Common myeloid progenitor, CD34-positive (primary cell): ENCODE results near the gene CNN1.

Source experiments
- CTCF ChIA-PET: fragments of 350-600 bp; sonication (Branson Sonifier 250); formaldehyde crosslinking; loops from one replicate; lab custom pipeline; 2021; ENCODE audit warnings: antibody characterized with exemption; lab: Charles Lee
- POLR2A ChIA-PET: fragments of 350-600 bp; sonication (Branson Sonifier 250); formaldehyde crosslinking; loops from one replicate; lab custom pipeline; 2021; ENCODE audit warnings: antibody characterized with exemption; lab: Charles Lee
- DNase-seq, 3 donors: peaks; one replicate each; pipeline versions ENCODE4 v3.0.0 to v3.0.0-alpha.2; 2013
- H3K27ac ChIP-seq, 2 experiments: 1 replicate in 1 of 2; 2 replicates in 1 of 2; pipeline ENCODE4 v1.7.0; 2013; ENCODE audit warnings: inconsistent platforms in 2 of 2, low read length in 2 of 2, mild to moderate bottlenecking in 2 of 2, low read depth in 1 of 2, moderate library complexity in 1 of 2; ENCODE audit not compliant: severe bottlenecking in 2 of 2, insufficient read depth in 1 of 2, poor library complexity in 1 of 2
- H3K27me3 ChIP-seq, 5 experiments: replicated peaks in 2 of 5; 1 replicate in 3 of 5; 2 replicates in 2 of 5; pipeline versions ENCODE4 v1.6.1 to v1.7.0; 2013; ENCODE audit warnings: low read length in 4 of 5, mild to moderate bottlenecking in 2 of 5, moderate library complexity in 2 of 5, inconsistent platforms in 1 of 5; ENCODE audit not compliant: insufficient read depth in 5 of 5, control insufficient read depth in 4 of 5
- H3K36me3 ChIP-seq, 4 experiments: 1 replicate in 2 of 4; 2 replicates in 2 of 4; pipeline versions ENCODE4 v1.6.1 to v1.7.0; 2013; ENCODE audit warnings: low read length in 3 of 4, control low read depth in 1 of 4, mild to moderate bottlenecking in 1 of 4; ENCODE audit not compliant: control insufficient read depth in 4 of 4, insufficient read depth in 4 of 4
- H3K4me1 ChIP-seq, 4 experiments: 1 replicate in 3 of 4; 2 replicates in 1 of 4; pipeline versions ENCODE4 v1.6.1 to v1.7.1; 2013; ENCODE audit warnings: low read length in 3 of 4, mild to moderate bottlenecking in 3 of 4, control low read depth in 1 of 4, inconsistent platforms in 1 of 4, moderate library complexity in 1 of 4; ENCODE audit not compliant: control insufficient read depth in 4 of 4, insufficient read depth in 4 of 4; ENCODE audit errors: control extremely low read depth in 1 of 4
- H3K4me3 ChIP-seq, 7 experiments: 1 replicate in 4 of 7; 2 replicates in 3 of 7; pipeline versions ENCODE4 v1.5.1 to v1.7.0; 2013; ENCODE audit warnings: mild to moderate bottlenecking in 7 of 7, low read length in 6 of 7, moderate library complexity in 6 of 7, inconsistent platforms in 2 of 7, low read depth in 2 of 7, control low read depth in 1 of 7; ENCODE audit not compliant: insufficient read depth in 4 of 7, control insufficient read depth in 1 of 7; ENCODE audit errors: extremely low read depth in 1 of 7
- H3K9me3 ChIP-seq, 5 experiments: 1 replicate in 4 of 5; 2 replicates in 1 of 5; pipeline versions ENCODE4 v1.6.1 to v1.7.1; 2013; ENCODE audit warnings: low read length in 4 of 5, mild to moderate bottlenecking in 2 of 5, inconsistent platforms in 1 of 5, low read depth in 1 of 5, moderate library complexity in 1 of 5; ENCODE audit not compliant: control insufficient read depth in 4 of 5, insufficient read depth in 2 of 5; ENCODE audit errors: control extremely low read depth in 1 of 5
- WGBS: methylation state at CpG from one replicate; pipeline ENCODE4 v1.1.5; 2013; ENCODE audit not compliant: insufficient coverage; 5-methylcytosine and 5-hydroxymethylcytosine counted together

Gene CNN1

DNA sequence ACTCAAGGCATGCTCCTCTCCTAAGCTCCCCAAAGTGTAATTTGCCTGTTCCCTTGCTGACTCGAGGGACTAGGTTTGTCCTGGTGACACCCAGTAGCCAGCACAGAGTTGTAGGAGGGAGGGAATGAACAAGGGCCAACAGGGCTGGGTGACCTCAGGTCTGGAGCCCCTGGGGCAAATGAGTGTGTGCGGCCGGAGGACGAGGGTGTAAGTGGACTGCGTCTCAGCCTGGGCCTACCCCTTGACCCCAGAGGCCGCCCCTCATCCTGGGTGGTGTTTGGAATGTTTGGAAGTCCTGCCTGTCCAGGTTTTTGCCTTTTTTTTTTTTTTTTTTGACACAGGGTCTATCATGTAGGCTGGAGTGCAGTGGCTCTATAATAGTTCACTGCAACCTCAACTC is 31.7 kb upstream of the CNN1 start:
- POLR2A ChIA-PET = interaction anchor here (0.6 kb wide), 1 partner anchor 1589 kb away, joined by 3 read pairs; no protein-coding TSS in a partner anchor

DNA sequence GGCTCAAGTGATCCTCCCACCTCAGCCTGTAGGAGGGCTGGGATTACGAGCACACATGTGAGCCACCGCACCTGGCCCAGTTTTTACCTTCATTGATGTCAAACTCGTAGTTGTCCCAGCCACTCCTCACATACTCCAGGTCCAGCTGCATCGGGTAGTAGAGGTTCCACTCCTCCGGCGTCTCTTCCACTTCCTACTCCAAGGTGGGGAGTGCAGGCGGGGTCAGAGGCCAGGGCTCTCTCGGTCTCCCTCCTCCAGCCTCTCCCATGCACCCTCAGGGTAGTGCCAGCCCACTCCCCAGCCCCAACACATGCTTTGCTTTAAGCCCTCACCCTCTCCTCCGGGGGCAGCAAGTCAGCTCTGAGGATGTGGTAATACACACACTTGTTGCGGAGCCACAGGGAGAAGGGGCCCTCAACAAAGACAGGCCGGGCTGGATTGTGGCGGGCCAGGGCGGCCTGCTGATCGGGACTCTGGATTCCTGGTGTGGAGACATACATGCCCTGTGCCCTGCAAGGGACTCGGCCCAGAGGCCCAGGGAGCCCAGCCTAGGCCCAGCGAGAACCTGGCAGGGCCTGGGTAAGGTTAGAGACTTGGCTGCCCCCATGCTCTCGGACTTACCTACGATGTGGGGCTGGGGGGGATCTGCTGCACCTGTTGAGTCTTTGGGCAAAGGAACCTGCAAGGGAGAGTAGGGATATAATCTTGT is 31.1 kb upstream of the CNN1 start:
- Histone ChIP-seq H3K4me3 (no peak overlapping the region), H3K4me1 (peaks cover 0 to 16% (median 15%) of the 10 kb centered on the region in 4 experiments), H3K36me3 (peaks cover 6 to 12% (median 6%) of the 10 kb centered on the region in 4 experiments), H3K9me3 (no peaks in the 10 kb centered on the region), H3K27ac (no peak overlapping the region), H3K27me3 (no peaks in the 10 kb centered on the region)
- WGBS = 98% methylated on average over 17 of the region's 18 CpGs
- DNase-seq = no peak
- CTCF ChIA-PET = no interaction called here
- POLR2A ChIA-PET = interaction anchor here (0.6 kb wide), 1 partner anchor 1588 kb away, joined by 3 read pairs; no protein-coding TSS in a partner anchor

More for the DNA sequence above, 31.7 kb upstream of the CNN1 start:
- Histone ChIP-seq H3K27ac (no peak overlapping the region), H3K9me3 (no peaks in the 10 kb centered on the region), H3K36me3 (peaks cover 3 to 8% (median 6%) of the 10 kb centered on the region in 4 experiments), H3K27me3 (no peaks in the 10 kb centered on the region), H3K4me1 (peaks cover 0 to 16% (median 15%) of the 10 kb centered on the region in 4 experiments), H3K4me3 (no peak overlapping the region)
- 100% methylated on average over 6 of the region's 6 CpGs for WGBS
- CTCF ChIA-PET = no interaction called here
- no peak for DNase-seq

DNA sequence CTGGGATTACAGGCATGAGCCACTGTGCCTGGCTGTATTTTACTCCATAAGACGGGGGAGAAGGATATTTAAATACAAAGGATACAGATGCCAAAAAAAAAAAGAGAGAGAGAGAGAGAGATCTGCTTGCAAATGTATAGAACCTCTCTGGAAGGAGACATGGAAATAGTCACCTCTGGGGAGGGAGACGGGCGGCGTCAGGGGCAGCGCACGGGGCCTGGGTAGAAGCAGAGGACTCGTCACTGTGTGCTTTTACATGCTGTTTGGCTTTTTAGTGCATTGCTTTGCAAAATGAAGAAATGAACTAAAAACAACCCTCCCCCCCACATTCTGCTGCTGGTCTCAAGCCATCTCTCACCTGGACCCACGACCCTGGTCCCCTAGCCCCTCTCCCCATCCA is 28.2 kb upstream of the CNN1 start:
- ChIA-PET CTCF (no interaction called here), POLR2A (no interaction called here)
- H3K9me3 ChIP-seq = no peaks in the 10 kb centered on the region
- H3K4me1 ChIP-seq = peaks cover 0 to 12% (median 10%) of the 10 kb centered on the region in 4 experiments
- no peak overlapping the region for H3K27ac ChIP-seq
- no peak overlapping the region for H3K4me3 ChIP-seq
- peaks cover 8 to 26% (median 15%) of the 10 kb centered on the region in 4 experiments for H3K36me3 ChIP-seq
- H3K27me3 ChIP-seq = no peaks in the 10 kb centered on the region
- no peak for DNase-seq
- 97% methylated on average over 6 of the region's 8 CpGs for WGBS

DNA sequence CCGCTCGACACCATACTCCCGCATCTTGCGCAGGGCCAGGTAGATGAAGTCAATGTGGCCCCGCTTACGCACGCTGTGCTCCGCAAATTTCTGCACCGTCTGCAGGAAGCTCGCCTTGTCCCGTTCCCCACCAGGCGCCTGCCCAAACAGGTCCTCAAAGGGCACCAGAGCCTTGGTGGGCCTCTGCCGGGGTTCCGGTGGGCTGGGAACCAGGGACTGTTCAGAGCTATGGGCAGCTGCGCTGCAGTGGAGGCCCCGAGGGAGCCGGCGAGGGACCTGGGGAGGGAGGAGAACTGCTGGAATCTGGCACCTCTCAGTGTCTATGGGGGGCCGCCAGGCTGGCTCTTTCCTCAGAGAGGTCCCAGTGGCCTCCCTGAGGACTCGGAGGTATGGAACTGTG is 24.7 kb upstream of the CNN1 start:
- 97% methylated on average over 17 of the region's 20 CpGs for WGBS

DNA sequence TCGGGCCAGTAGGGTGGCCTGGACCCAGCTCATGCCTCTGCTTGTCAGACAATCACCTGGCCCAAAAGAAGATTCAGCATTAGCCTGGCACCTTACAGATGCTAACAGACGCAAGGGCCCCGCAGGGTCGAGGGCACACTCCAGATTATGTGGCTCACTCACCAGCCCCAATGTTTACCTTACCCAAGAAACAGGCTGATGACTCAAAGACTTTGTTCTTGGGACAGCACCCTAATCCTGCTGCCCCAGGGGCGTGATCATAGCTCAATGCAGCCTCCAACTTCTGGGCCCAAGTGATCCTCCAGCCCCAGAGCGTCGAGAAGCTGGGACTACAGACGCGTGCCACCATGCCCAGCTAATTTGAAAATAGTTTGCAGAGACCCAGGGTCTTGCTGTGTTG is 19.5 kb upstream of the CNN1 start:
- peaks cover 2 to 24% (median 11%) of the 10 kb centered on the region in 4 experiments for H3K36me3 ChIP-seq
- DNase-seq = no peak
- no peak overlapping the region for H3K27ac ChIP-seq
- H3K27me3 ChIP-seq = no peaks in the 10 kb centered on the region
- POLR2A ChIA-PET = interaction anchor here (0.6 kb wide), 1 partner anchor 17 kb away, joined by 3 read pairs; no protein-coding TSS in a partner anchor
- 100% methylated on average over 7 of the region's 9 CpGs for WGBS
- no peaks in the 10 kb centered on the region for H3K4me1 ChIP-seq
- CTCF ChIA-PET = no interaction called here
- no peak overlapping the region for H3K4me3 ChIP-seq
- H3K9me3 ChIP-seq = no peaks in the 10 kb centered on the region

More for the DNA sequence above, 24.7 kb upstream of the CNN1 start:
- H3K4me3 ChIP-seq = no peak overlapping the region
- H3K9me3 ChIP-seq = no peaks in the 10 kb centered on the region
- DNase-seq = no peak
- H3K27ac ChIP-seq = no peak overlapping the region
- no peaks in the 10 kb centered on the region for H3K27me3 ChIP-seq
- no peaks in the 10 kb centered on the region for H3K4me1 ChIP-seq
- ChIA-PET POLR2A (no interaction called here), CTCF (interaction anchor here (1.0 kb wide), 1 partner anchor 22 kb away, joined by 3 read pairs; no protein-coding TSS in a partner anchor)
- H3K36me3 ChIP-seq = peaks cover 11 to 41% (median 24%) of the 10 kb centered on the region in 4 experiments

GRCh38 chr19:11528551-11529341 is 9.9 kb upstream of the CNN1 start, which contains the start of gene ECSIT:
Gene ECSIT (minus strand): TSS chr19:11529134. CDS start chr19:11519170, 9,964 bp downstream.
- WGBS = under 1% methylated on average over 46 of the region's 47 CpGs
- Histone ChIP-seq H3K4me3 (peak within 1 kb of the TSS; percentile 88 to 96 (median 92)), H3K27me3 (peaks cover 0 to 1% (median 0%) of the 10 kb centered on the region in 5 experiments), H3K9me3 (no peaks in the 10 kb centered on the region), H3K27ac (peak within 1 kb of the TSS in 1 of 2 experiments; percentile 79), H3K36me3 (peaks cover 0 to 1% (median 0%) of the 10 kb centered on the region in 4 experiments), H3K4me1 (peaks cover 3 to 13% (median 10%) of the 10 kb centered on the region in 4 experiments)
- DNase-seq = peak; percentile 97 to 98 (median 98)
- ChIA-PET CTCF (interaction anchor here (0.8 to 1.8 kb wide), 3 partner anchors 12 to 30 kb away, joined by 3 to 4 read pairs (median 4); no protein-coding TSS in a partner anchor), POLR2A (interaction anchor here (0.5 to 0.9 kb wide), 3 partner anchors 10 to 1218 kb away, joined by 3 to 4 read pairs (median 3); no protein-coding TSS in a partner anchor)
